ENCODE results near the gene SLC35F1.

Gene SLC35F1

GRCh38 chr6:118356686-118357085 is 449.6 kb downstream of the SLC35F1 start:
- H3K36me3 ChIP-seq (replicated peaks in 1 of 2; ENCODE audit: control insufficient read depth in 2 of 2, insufficient read depth in 2 of 2, low read length in 2 of 2) = no peaks in the 10 kb centered on the region
- no peaks in the 10 kb centered on the region for H3K27me3 ChIP-seq (ENCODE audit: control insufficient read depth in 3 of 3, insufficient read depth in 3 of 3, low read depth in 1 of 3, low read length in 3 of 3)
- no peak overlapping the region for H2BK120ac ChIP-seq (ENCODE audit: low read depth, low read length)
- no peaks in the 10 kb centered on the region for H3K4me1 ChIP-seq (ENCODE audit: control insufficient read depth in 2 of 2, insufficient read depth in 1 of 2, low read depth in 1 of 2, low read length in 2 of 2)
- H2BK5ac ChIP-seq (ENCODE audit: low read length) = no peak overlapping the region
- no peak overlapping the region for H3K23ac ChIP-seq (ENCODE audit: low read depth, low read length, poor library complexity)
- no peak overlapping the region for H3K18ac ChIP-seq (ENCODE audit: low read length)
- no peak overlapping the region for H2BK15ac ChIP-seq (ENCODE audit: low read length)
- no peak overlapping the region for H2BK12ac ChIP-seq (ENCODE audit: low read length)
- H3K4me3 ChIP-seq (ENCODE audit: low read length in 2 of 2) = no peak overlapping the region
- H3K27ac ChIP-seq (replicated peaks; ENCODE audit: low read length) = no peak overlapping the region
- no peak overlapping the region for H2AFZ ChIP-seq (ENCODE audit: low read length)
- no peak overlapping the region for H3K14ac ChIP-seq (ENCODE audit: low read length)
- H4K91ac ChIP-seq (ENCODE audit: low read depth, low read length, poor library complexity) = no peak overlapping the region
- no peak overlapping the region for H3K4me2 ChIP-seq (ENCODE audit: insufficient read depth, low read length, poor library complexity, severe bottlenecking)
- no peak for DNase-seq (ENCODE audit: low spot score)
- no peak overlapping the region for H2AK5ac ChIP-seq (ENCODE audit: low read depth, low read length)
- H3K9ac ChIP-seq (ENCODE audit: low read depth, low read length, poor library complexity) = no peak overlapping the region
- no peaks in the 10 kb centered on the region for H3K79me1 ChIP-seq (ENCODE audit: low read depth, low read length)
- H3K4ac ChIP-seq (ENCODE audit: low read length) = no peak overlapping the region
- no peaks in the 10 kb centered on the region for H3K9me3 ChIP-seq (replicated peaks in 1 of 2; ENCODE audit: control insufficient read depth in 2 of 2, insufficient read depth in 1 of 2, low read depth in 1 of 2, low read length in 2 of 2)
- H4K8ac ChIP-seq (ENCODE audit: low read depth, low read length) = no peak overlapping the region

Data from neuronal stem cell (in vitro differentiated cells).